ENCODE measurements around the gene CBY1.
"Not testable (repeated sequence)": the region's sequence is repeated elsewhere in the genome, so short reads cannot be mapped to it uniquely, and the experiment has no call there.

CBY1 gene

DNA sequence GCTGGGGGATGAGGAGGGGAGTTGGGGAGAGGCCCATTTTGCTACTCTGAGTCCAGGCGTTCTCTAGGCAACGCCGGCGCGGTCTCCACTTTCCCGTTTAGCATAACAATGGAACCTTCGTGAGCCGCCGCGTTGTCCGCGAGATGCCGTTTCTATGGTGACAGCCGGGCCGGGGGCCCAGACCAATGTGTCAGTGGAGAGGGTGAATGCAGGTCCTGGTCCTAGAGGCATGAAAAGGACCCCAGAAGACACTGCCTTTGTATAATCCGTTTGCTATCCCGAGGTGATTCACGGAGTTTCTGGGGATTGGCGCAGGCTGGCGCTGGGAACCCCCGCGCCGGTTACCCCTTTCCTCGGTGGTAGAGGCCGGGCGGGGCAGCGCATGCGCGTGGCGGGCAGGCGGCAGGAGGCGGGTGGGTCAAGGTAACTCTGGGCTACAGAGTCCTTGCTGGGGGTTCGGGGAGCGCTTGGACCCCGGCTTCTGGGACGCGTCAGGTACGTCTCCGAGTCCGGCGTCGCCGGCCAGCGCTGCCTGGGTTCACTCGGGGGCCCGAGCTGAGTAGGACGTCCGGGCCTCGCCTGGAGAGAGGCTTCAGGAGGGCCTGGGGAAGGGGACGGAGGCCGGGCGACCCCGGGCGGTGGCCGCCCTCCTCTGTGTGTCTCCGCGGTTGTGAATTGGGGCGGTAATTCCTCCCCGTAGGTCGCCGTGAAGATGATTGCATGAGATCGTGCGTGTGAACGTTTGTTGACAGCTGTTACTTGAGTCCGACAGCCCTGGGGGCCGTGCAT lies at the start of gene CBY1, which contains the start of gene FAM227A:
Gene CBY1 (plus strand): TSS at position 383 of the 789 bp plus-strand sequence. CDS start 11,417 bp downstream, outside the sequence.
Gene FAM227A (minus strand): TSS at position 137 of the 789 bp plus-strand sequence. CDS start 6,224 bp downstream, outside the sequence.
- DNase-seq, result peak; percentile 90

DNA sequence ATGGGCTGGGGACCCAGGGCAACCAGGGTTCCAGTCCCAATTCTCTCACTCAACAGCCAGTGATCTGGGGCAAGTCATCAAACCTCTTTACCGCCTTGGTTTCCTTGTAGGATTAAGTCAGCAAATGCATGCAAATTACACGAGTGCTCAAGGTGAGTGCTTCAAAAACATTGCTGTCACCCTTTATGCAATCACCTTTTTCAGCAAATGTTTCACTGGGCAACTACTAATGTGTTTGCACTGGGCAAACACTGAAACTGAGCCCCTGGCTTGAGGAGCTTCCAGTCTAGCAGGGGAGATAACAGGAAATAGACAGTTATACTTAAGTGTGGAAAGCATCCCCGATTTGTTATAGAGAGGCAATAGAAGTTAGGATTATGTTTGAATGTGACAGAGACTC lies 48.8 kb upstream of the CBY1 start:
- no peak for DNase-seq

GRCh38 chr22:38608992-38609750 lies 47.3 kb upstream of the CBY1 start:
- no peak for DNase-seq

DNA sequence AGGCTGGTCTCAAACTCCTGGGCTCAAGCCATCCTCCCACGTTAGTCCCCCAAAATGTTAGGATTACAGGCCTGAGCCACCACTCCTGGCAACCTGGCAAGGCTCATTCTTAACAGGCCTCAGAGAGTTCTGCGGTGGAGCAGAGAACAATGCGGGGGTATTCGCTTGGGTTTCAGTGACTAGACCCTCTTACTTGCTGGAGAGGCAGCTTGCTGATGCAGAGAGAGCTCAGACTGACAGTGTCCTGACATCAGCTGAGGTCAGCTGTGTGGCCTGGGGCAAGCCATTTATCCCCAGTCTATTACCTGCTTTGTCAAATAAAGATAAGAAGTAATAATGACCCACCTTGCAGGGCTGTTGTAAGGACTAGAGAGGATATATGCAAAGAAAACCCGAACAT lies 46.2 kb upstream of the CBY1 start:
- DNase-seq, result no peak

DNA sequence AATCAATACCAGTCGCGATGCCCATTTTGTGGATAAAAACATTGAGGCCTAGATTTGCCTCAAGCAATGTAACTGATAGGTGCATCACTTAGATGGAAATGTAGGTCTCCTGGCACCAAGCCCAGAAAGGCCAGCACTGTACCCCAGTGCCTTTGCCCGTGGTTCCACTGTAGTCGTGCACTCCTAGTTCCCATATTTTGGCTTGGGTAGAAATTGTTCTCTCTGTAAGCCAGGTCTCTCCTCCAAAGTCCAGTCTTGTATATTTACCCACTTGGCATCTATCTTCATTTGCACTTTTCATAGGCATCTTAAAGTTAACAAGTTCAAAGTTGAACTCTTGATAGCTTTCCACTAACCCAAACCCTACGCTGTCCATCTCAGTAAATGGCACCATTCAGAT lies 44.9 kb upstream of the CBY1 start:
- no peak for DNase-seq

DNA sequence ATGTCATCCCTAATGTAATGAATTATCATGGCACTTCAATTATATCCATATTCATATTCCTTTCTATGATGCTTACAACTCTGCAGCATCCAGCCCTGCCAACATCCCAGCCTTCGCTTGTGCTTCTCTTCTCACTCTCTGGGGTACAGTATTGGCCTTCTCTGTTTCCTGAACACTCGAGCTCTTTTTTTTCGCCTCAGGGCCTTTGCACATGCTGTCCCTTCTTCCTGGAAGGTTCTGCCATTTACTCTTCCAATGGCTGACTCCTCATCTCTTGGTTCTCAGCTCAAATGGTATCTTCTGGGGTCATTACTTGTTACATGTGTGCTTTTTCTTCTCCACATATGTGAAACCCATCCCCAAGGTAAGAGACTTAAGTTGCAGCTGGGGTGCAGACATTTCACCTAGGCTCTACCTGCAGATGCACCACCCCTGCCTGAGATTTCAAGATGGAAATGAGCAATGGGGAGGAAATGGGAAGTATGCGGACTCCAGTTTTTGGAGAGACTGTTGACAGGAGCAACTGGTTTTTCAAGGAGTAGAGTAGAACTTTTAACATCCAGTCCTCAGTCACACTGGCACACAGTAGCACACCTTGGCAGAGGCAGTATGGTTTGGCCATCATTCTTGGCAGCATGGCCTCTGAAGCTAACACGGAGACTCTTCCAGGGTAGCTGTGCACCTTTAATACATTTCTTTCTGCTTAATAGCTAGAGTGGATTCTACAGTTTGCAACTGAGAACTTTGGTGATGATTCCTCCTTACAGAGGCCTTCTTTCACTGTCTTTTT lies 44.0 kb upstream of the CBY1 start:
- no peak for DNase-seq

DNA sequence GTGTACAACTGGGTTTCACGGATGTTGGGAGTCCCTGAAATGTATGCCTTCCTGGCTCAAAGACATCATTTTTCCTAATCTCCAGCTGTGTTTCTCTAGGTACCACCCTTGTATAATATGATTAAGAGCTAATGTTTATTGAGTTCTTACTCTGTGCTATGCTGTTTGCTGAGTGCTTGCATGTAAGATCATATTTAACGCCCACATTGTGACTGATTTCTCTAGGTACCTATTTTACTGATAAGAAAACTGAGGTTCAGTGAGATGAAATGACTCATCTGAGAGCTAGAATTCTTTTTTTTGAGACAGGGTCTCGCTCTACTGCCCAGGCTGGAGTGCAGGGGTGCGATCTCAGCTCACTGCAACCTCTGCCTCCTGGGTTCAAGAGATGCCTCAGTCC lies 42.9 kb upstream of the CBY1 start:
- DNase-seq, result no peak

- DNase-seq, result no peak
Measured at GRCh38 chr22:38614332-38615063, 41.9 kb upstream of the CBY1 start.

DNA sequence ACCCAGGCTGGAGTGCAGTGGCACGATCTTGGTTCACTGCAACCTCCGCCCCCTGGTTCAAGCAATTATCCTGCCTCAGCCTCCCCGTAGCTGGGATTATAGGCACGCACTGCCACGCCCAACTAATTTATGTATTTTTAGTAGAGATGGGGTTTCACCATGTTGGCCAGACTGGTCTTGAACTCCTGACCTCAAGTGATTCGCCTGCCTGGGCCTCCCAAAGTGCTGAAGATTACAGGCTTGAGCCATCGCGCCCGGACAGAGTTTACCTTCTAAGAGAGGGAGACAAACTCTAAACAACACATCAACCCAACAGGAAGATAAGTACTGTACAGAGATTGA lies 41.4 kb upstream of the CBY1 start:
- DNase-seq, result not testable (repeated sequence)

- no peak for DNase-seq
Measured at GRCh38 chr22:38618258-38618657, 38.2 kb upstream of the CBY1 start.

DNA sequence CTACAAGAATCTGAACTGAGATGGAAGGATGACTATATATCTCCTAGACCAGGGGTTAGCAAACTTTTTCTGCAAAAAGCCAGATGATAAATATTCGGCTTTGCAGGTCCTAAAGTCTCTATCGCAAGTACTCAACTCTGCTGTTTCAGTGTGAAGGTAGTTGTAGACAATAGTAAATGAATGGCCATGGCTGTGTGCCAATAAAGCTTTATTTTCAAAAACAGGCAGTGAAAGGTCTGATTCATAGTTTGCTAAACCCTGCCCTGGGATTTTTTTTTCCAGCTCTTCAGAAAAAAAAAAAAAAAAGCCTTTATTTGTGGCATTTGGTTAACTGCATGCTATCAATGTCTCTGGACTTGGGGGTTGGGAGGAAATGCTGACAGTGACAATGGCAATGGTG lies 37.8 kb upstream of the CBY1 start:
- no peak for DNase-seq

GRCh38 chr22:38623351-38623750 lies 33.1 kb upstream of the CBY1 start:
- DNase-seq, result no peak

- DNase-seq, result no peak
Measured at GRCh38 chr22:38628444-38628843, 28.0 kb upstream of the CBY1 start.

- DNase-seq, result no peak
Measured at GRCh38 chr22:38629108-38629507, 27.3 kb upstream of the CBY1 start.

DNA sequence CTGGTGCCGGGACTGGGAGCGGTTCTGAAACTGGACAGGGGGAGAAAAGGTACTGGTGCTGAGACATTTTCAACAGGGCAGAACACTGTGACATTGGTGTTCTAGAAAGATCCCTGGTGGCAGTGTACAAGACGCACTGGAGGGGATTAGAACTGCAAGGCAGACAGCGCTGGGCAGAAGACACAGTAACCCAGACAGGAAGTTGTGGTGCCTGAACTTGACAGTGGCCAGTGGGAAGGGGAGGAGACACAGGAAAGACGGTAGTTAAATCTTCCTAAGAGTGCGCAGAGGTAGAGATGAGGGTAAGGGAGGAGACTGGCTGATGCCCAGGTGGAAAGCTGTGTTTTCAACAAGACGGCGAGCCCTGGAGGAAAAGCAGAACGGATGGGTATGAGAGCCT lies 24.7 kb upstream of the CBY1 start:
- no peak for DNase-seq

GRCh38 chr22:38632528-38632927 lies 23.9 kb upstream of the CBY1 start:
- DNase-seq, result no peak

GRCh38 chr22:38638216-38638615 lies 18.2 kb upstream of the CBY1 start:
- DNase-seq, result no peak

DNA sequence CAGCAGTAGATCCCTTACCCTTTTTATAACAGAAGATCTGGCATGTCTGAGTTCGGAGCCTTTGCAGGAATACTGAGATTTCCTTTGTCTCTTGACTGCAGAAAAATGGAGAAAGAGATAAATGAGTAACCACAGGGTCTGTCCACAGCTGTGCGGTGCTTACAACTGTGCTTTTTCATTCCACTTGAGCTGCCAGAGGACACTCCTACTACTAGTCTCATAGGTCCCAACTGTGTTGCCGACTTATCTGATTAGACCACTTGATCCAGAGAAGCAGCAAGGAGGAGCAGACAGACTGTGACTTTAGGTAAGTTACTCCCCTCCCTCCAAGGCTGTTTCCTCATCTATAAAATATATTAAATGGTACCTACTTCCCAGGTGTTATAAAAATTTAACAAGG lies 17.7 kb upstream of the CBY1 start:
- no peak for DNase-seq

- no peak for DNase-seq
Measured at GRCh38 chr22:38641476-38642040, 14.9 kb upstream of the CBY1 start.

- not testable (repeated sequence) for DNase-seq
Measured at GRCh38 chr22:38644245-38644644, 12.2 kb upstream of the CBY1 start.

DNA sequence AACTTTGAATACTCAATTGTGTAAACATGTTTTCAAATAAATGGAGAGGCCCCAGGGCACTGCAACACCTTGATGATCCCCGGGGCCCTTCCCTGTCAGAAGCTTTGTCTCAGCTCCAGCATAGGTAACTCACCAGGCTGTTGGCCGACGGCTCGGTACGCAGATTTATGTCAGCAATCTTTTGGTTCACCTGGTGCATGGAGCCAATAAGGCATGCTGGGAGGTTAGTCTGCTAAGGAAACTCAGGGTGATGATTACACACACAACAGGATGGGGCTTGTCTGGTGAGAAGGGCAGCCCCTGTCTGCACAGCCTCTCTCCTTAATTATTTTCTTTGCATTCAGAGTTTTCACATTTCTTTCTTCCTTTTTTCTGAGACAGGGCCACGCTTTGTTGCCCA lies 11.0 kb upstream of the CBY1 start:
- no peak for DNase-seq

DNA sequence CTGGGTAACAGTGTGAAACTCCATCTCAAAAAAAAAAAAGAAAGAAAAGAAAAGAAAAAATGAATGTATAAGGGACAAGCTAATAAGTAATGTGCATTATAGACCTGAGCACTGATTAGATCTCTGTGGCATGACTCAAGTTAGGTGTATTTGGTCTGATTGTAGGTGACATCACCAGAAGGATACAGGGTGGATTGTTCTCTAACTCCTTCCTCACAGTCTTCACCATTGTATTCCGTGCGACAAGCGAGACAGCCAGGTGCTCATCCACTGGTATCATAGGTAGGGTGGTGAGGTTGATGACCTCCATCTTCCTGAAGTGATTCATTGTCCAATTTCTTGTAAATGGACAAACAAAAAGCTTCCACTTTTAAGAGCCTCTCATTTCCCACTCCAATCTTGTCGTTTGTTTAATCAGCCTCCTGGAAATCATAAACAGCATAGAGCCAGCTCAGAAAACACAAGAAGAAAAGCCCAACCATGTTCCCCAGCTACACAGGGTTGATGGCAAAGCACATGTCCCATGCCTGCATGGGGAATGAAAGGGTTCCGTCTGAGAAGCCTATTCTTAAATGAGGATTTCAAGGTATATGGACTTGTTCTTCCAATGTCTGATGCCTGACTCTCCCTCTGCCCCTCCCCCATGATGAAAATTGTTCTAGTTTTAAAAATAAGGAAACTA lies 6.5 kb upstream of the CBY1 start:
- no peak for DNase-seq

Measured in activated CD4-positive, CD25-positive, alpha-beta regulatory T cell treated with anti-CD3 and anti-CD28 coated beads, Interleukin-2, amount 50 U/mL, for 72 hours (primary cell).